HepG2 (cell line): ENCODE data around the gene DAZAP1. TPM values are rescaled to one million over a fixed set of nuclear protein-coding genes. Genes with fewer than 3 reads are reported as not detected.
A peak's percentile ranks its signal among the peaks of the same experiment; 100 is the strongest.

Experiments
- AGO1 ChIP-seq: fragments of 200-400 bp; formaldehyde crosslinking; IDR thresholded peaks from 2 replicates; pipeline ENCODE4 v1.6.1; 2017; ENCODE audit warnings: mild to moderate bottlenecking, low read depth, low read length, moderate library complexity; ENCODE audit not compliant: poor library complexity, severe bottlenecking
- BRD4 ChIP-seq: sonication (generic); formaldehyde crosslinking; IDR thresholded peaks from 2 replicates; pipeline ENCODE4 v1.4.0; 2020; ENCODE audit warnings: missing genetic modification reagents
- CBX1 ChIP-seq: IDR thresholded peaks from one replicate; pipeline ENCODE4 v1.6.1; 2016; ENCODE audit warnings: antibody characterized with exemption, low read depth
- CTCF ChIP-seq: sonication (generic); formaldehyde crosslinking; IDR thresholded peaks from 2 replicates; pipeline ENCODE4 v1.5.0; 2020; ENCODE audit warnings: mild to moderate bottlenecking, missing genetic modification reagents, moderate library complexity
- DNMT1 ChIP-seq: sonication (generic); formaldehyde crosslinking; IDR thresholded peaks from 2 replicates; pipeline ENCODE4 v1.5.1; 2020; ENCODE audit warnings: mild to moderate bottlenecking, missing genetic modification reagents
- ERF ChIP-seq: IDR thresholded peaks from 2 replicates; pipeline ENCODE4 v1.6.1; 2018; ENCODE audit warnings: missing biosample characterization, missing genetic modification reagents
- HMG20A ChIP-seq: IDR thresholded peaks from 2 replicates; pipeline ENCODE4 v1.6.1; 2016; ENCODE audit warnings: borderline replicate concordance
- HNRNPH1 ChIP-seq: fragments of 200-400 bp; formaldehyde crosslinking; optimal IDR thresholded peaks from 2 replicates; pipeline ENCODE3; 2017; ENCODE audit warnings: mild to moderate bottlenecking, low read depth, low read length
- IKZF4 ChIP-seq: sonication (generic); formaldehyde crosslinking; IDR thresholded peaks from 2 replicates; pipeline ENCODE4 v1.5.1; 2020; ENCODE audit warnings: borderline replicate concordance, mild to moderate bottlenecking, low read depth, missing genetic modification reagents; ENCODE audit errors: not compliant biosample characterization
- IRX3 ChIP-seq: sonication (generic); formaldehyde crosslinking; IDR thresholded peaks from 2 replicates; pipeline ENCODE4 v1.8.1; 2023; ENCODE audit warnings: mild to moderate bottlenecking, low read depth, missing genetic modification reagents, borderline replicate concordance
- KDM3A ChIP-seq: IDR thresholded peaks from 2 replicates; pipeline ENCODE4 v1.6.1; 2018; ENCODE audit warnings: low read depth, missing compliant biosample characterization
- THYN1 ChIP-seq: sonication (generic); formaldehyde crosslinking; IDR thresholded peaks from 2 replicates; pipeline ENCODE4 v1.8.1; 2023; ENCODE audit warnings: low read depth, mild to moderate bottlenecking, moderate library complexity, missing genetic modification reagents, borderline replicate concordance
- XRCC5 ChIP-seq: fragments of 200-400 bp; formaldehyde crosslinking; optimal IDR thresholded peaks from 2 replicates; pipeline ENCODE3; 2017; ENCODE audit warnings: mild to moderate bottlenecking, low read length
- YEATS4 ChIP-seq: sonication (generic); formaldehyde crosslinking; IDR thresholded peaks from 2 replicates; pipeline ENCODE4 v1.4.0; 2020; ENCODE audit warnings: missing genetic modification reagents, borderline replicate concordance
- ZMYM4 ChIP-seq: sonication (generic); formaldehyde crosslinking; IDR thresholded peaks from 2 replicates; pipeline ENCODE4 v1.8.1; 2023; ENCODE audit warnings: mild to moderate bottlenecking, missing genetic modification reagents
- ZNF143 ChIP-seq: sonication (generic); formaldehyde crosslinking; IDR thresholded peaks from 2 replicates; pipeline ENCODE4 v1.4.0; 2020; ENCODE audit warnings: missing genetic modification reagents
- ZNF501 ChIP-seq: sonication (generic); formaldehyde crosslinking; IDR thresholded peaks from 2 replicates; pipeline ENCODE4 v1.5.1; 2020; ENCODE audit warnings: mild to moderate bottlenecking, moderate library complexity, missing genetic modification reagents
- ZNF564 ChIP-seq: sonication (generic); formaldehyde crosslinking; IDR thresholded peaks from 2 replicates; pipeline ENCODE4 v1.8.1; 2023; ENCODE audit warnings: mild to moderate bottlenecking, missing genetic modification reagents
- ZNF605 ChIP-seq: sonication (generic); formaldehyde crosslinking; IDR thresholded peaks from 2 replicates; pipeline ENCODE4 v1.8.0; 2022; ENCODE audit warnings: mild to moderate bottlenecking, missing genetic modification reagents
- ZNF644 ChIP-seq: IDR thresholded peaks from 2 replicates; pipeline ENCODE4 v1.6.1; 2016; ENCODE audit warnings: low read depth
- ZNF746 ChIP-seq: sonication (generic); formaldehyde crosslinking; IDR thresholded peaks from 2 replicates; pipeline ENCODE4 v1.8.0; 2022; ENCODE audit warnings: mild to moderate bottlenecking, missing genetic modification reagents
- polyA plus RNA-seq, 8 experiments: library from polyadenylated mRNA; depleted of rRNA in 3 of 8; stranded (reverse) in 7 of 8; unstranded in 1 of 8; fragments of >200 nt; fragmentation: Illumina TruSeq in 4 of 8; extraction: Trizol in 4 of 8; gene quantifications; 2 replicates each; pipeline versions ENCODE4 v1.2.1 to v1.2.3, GENCODE V29; 2011 to 2016; ENCODE audit warnings: low read depth in 4 of 8, missing spikeins in 1 of 8, mixed read lengths in 1 of 8; ENCODE audit not compliant: insufficient read depth in 1 of 8
- total RNA-seq, 5 experiments: library from RNA; depleted of rRNA; stranded (reverse); fragments of >200 nt; fragmentation: Illumina TruSeq; extraction: Trizol; gene quantifications; 2 replicates each; pipeline ENCODE4 v1.2.3, GENCODE V29; 2016; ENCODE audit warnings: low read depth in 1 of 5
- TF ChIP-seq, protein P1 (sequence below): sonication (generic); formaldehyde crosslinking; IDR thresholded peaks from 2 replicates; pipeline ENCODE4 v1.4.0; 2020; ENCODE audit warnings: missing genetic modification reagents
- TF ChIP-seq, protein P2 (sequence below): sonication (generic); formaldehyde crosslinking; IDR thresholded peaks from 2 replicates; pipeline ENCODE4 v1.4.0; 2020; ENCODE audit warnings: missing genetic modification reagents

The DAZAP1 gene
- total and polyA plus RNA-seq, 2 of the 13 experiments (the other 11 are each of a cell fraction or from before 2014, with no cell fraction given), result 63.3 to 79.2 TPM

- TF ChIP-seq, protein P1, sequence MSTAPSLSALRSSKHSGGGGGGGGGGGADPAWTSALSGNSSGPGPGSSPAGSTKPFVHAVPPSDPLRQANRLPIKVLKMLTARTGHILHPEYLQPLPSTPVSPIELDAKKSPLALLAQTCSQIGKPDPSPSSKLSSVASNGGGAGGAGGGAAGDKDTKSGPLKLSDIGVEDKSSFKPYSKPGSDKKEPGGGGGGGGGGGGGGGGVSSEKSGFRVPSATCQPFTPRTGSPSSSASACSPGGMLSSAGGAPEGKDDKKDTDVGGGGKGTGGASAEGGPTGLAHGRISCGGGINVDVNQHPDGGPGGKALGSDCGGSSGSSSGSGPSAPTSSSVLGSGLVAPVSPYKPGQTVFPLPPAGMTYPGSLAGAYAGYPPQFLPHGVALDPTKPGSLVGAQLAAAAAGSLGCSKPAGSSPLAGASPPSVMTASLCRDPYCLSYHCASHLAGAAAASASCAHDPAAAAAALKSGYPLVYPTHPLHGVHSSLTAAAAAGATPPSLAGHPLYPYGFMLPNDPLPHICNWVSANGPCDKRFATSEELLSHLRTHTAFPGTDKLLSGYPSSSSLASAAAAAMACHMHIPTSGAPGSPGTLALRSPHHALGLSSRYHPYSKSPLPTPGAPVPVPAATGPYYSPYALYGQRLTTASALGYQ (CRISPR knock-in tag), result no peak
- TF ChIP-seq ZNF644 (CRISPR knock-in tag) (no peak), KDM3A (CRISPR knock-in tag) (no peak), ZMYM4 (CRISPR knock-in tag) (0 out of 2 replicates have a peak, but pooled peaks have one; percentile 30), ZNF564 (CRISPR knock-in tag) (no peak), DNMT1 (CRISPR knock-in tag) (0 out of 2 replicates have a peak, but pooled peaks have one; percentile 40), ZNF501 (CRISPR knock-in tag) (peak; percentile 69; the same call in 1 of the 2 replicates), YEATS4 (CRISPR knock-in tag) (0 out of 2 replicates have a peak, but pooled peaks have one; percentile 14), AGO1 (no peak), BRD4 (CRISPR knock-in tag) (peak; percentile 79), HMG20A (0 out of 2 replicates have a peak, but pooled peaks have one; percentile 20), IRX3 (CRISPR knock-in tag) (0 out of 2 replicates have a peak, but pooled peaks have one; percentile 19), ERF (CRISPR knock-in tag) (0 out of 2 replicates have a peak, but pooled peaks have one; percentile 9), THYN1 (CRISPR knock-in tag) (no peak), CBX1 (no peak), ZNF143 (CRISPR knock-in tag) (peak; percentile 64), ZNF746 (CRISPR knock-in tag) (peak; percentile 32; the same call in 1 of the 2 replicates), XRCC5 (no peak), ZNF605 (CRISPR knock-in tag) (peak; percentile 21; the same call in 1 of the 2 replicates), HNRNPH1 (no peak), CTCF (peak; percentile 51; the same call in 1 of the 2 replicates), IKZF4 (CRISPR knock-in tag) (peak; percentile 75)
- TF ChIP-seq, protein P2, sequence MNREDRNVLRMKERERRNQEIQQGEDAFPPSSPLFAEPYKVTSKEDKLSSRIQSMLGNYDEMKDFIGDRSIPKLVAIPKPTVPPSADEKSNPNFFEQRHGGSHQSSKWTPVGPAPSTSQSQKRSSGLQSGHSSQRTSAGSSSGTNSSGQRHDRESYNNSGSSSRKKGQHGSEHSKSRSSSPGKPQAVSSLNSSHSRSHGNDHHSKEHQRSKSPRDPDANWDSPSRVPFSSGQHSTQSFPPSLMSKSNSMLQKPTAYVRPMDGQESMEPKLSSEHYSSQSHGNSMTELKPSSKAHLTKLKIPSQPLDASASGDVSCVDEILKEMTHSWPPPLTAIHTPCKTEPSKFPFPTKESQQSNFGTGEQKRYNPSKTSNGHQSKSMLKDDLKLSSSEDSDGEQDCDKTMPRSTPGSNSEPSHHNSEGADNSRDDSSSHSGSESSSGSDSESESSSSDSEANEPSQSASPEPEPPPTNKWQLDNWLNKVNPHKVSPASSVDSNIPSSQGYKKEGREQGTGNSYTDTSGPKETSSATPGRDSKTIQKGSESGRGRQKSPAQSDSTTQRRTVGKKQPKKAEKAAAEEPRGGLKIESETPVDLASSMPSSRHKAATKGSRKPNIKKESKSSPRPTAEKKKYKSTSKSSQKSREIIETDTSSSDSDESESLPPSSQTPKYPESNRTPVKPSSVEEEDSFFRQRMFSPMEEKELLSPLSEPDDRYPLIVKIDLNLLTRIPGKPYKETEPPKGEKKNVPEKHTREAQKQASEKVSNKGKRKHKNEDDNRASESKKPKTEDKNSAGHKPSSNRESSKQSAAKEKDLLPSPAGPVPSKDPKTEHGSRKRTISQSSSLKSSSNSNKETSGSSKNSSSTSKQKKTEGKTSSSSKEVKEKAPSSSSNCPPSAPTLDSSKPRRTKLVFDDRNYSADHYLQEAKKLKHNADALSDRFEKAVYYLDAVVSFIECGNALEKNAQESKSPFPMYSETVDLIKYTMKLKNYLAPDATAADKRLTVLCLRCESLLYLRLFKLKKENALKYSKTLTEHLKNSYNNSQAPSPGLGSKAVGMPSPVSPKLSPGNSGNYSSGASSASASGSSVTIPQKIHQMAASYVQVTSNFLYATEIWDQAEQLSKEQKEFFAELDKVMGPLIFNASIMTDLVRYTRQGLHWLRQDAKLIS (CRISPR knock-in tag), result no peak
Observed at GRCh38 chr19:1401138-1401888, 6.1 kb upstream of the DAZAP1 start, which contains the start of gene GAMT (continued).
